ENCODE data around the gene OR56A1. TPM values are rescaled to one million over a fixed set of nuclear protein-coding genes. Genes with fewer than 3 reads are reported as not detected.

The OR56A1 gene
- total RNA-seq, 1 experiment from 2014 or later, result not detected

DNA sequence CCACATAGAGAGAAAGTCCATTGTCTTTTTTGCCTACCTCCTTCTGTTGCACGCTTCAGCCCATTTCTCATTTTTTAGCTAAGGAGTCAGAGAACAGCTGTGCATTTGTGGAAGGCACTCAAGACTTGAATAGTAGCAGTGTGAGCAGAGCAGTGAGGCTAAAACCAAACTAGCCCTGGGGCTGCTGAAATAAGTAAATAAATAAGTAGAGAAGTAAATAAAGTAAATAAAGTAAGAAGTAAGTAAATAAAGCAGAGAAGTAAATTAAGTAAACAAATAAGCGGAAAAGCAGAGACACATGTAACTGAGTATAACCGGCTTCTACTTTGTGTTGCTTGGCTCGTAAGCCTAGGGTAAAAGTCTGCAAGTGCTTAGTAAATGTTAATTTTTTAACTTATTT is 41.4 kb downstream of the OR56A1 start:
- no peak for DNase-seq (ENCODE audit: low spot score)

- DNase-seq (ENCODE audit: low spot score), result no peak
Observed at GRCh38 chr11:5986885-5987284, 43.7 kb downstream of the OR56A1 start, which contains the start of gene OR52L1. Gene OR52L1, minus strand, starts transcription at chr11:5986985. Its CDS starts 55 bp downstream, at chr11:5986930.

- peak; percentile 5 for DNase-seq (ENCODE audit: low spot score)
Observed at GRCh38 chr11:5983443-5983842, 47.1 kb downstream of the OR56A1 start.

DNA sequence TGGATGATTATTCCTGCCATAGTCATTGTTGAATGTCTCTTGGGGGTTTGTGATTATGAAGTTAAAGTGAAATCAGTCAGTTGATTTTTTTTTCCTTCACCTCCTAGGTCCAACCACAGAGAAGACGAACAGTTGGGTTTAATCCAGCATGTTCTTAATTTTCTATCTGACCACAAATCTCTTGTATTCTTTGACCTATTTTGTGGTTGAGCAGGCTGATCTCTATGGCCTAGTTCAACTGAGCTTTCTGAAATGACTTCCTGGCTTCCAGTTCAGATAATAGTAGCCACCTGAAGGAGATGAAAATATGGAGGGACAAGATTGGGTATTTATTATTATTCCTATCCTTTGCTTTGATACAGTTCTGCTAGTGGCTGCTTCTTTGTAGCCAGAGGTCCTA is 57.0 kb downstream of the OR56A1 start:
- DNase-seq (ENCODE audit: low spot score), result no peak

Small RNA genes lying within 50 kb of the gene (small RNA-seq; reads per million reads assigned to genes)
- 1.6 reads per million, percentile 58 among the genes with 10 or more reads in this experiment for gene RNA5SP329

Other genes starting within 250 kb of the OR56A1 start
- gene OR52N5, start 247.4 kb downstream of the OR56A1 start, total RNA-seq (2014; rRNA removed; shearing (Covaris generic)), result not detected in 2 replicates
- not detected in 2 replicates for gene OR52N1, start 239.5 kb downstream of the OR56A1 start, total RNA-seq (2014; rRNA removed; shearing (Covaris generic))
- gene OR52N2, start 221.8 kb downstream of the OR56A1 start, total RNA-seq (2014; rRNA removed; shearing (Covaris generic)), result not detected in 2 replicates
- not detected in 2 replicates for gene OR52E6, start 188.9 kb downstream of the OR56A1 start, total RNA-seq (2014; rRNA removed; shearing (Covaris generic))
- gene OR52E8, start 173.1 kb downstream of the OR56A1 start, total RNA-seq (2014; rRNA removed; shearing (Covaris generic)), result not detected in 2 replicates
- not detected in 2 replicates for gene OR52E4, start 150.1 kb downstream of the OR56A1 start, total RNA-seq (2014; rRNA removed; shearing (Covaris generic))
- not detected in 2 replicates for gene OR52E5, start 137.6 kb downstream of the OR56A1 start, total RNA-seq (2014; rRNA removed; shearing (Covaris generic))
- not detected in 2 replicates for gene OR56A3, start 88.5 kb downstream of the OR56A1 start, total RNA-seq (2014; rRNA removed; shearing (Covaris generic))
- gene OR56A5, start 62.3 kb downstream of the OR56A1 start, total RNA-seq (2014; rRNA removed; shearing (Covaris generic)), result not detected in 2 replicates
- gene OR52L1, start 43.8 kb downstream of the OR56A1 start, total RNA-seq (2014; rRNA removed; shearing (Covaris generic)), result not detected in 2 replicates
- not detected in 2 replicates for gene OR56A4, start 23.8 kb downstream of the OR56A1 start, total RNA-seq (2014; rRNA removed; shearing (Covaris generic))
- gene OR56B4, start 76.9 kb upstream of the OR56A1 start, total RNA-seq (2014; rRNA removed; shearing (Covaris generic)), result not detected in 2 replicates
- gene OR52B2, start 139.6 kb upstream of the OR56A1 start, total RNA-seq (2014; rRNA removed; shearing (Covaris generic)), result 0.42 TPM in 1 of 2 replicates, not detected in the other
- not detected in 2 replicates for gene OR52W1, start 168.5 kb upstream of the OR56A1 start, total RNA-seq (2014; rRNA removed; shearing (Covaris generic))
- not detected in 2 replicates for gene C11orf42, start 174.8 kb upstream of the OR56A1 start, total RNA-seq (2014; rRNA removed; shearing (Covaris generic))
- 98.4 and 136 TPM in 2 replicates for gene FHIP1B, start 203.9 kb upstream of the OR56A1 start, total RNA-seq (2014; rRNA removed; shearing (Covaris generic))
- gene CNGA4, start 208.3 kb upstream of the OR56A1 start, total RNA-seq (2014; rRNA removed; shearing (Covaris generic)), result 0.63 TPM in 1 of 2 replicates, not detected in the other
- not detected in 2 replicates for gene CCKBR, start 229.1 kb upstream of the OR56A1 start, total RNA-seq (2014; rRNA removed; shearing (Covaris generic))